Activated naive CD8-positive, alpha-beta T cell treated with anti-CD3 and anti-CD28 coated beads, Interleukin-2, amount 10 ng/mL, durations not matched to agents 7 days and 5 days (primary cell): ENCODE data around the gene RAB40AL. TPM values are rescaled to one million over a fixed set of nuclear protein-coding genes. Genes with fewer than 3 reads are reported as not detected.
"Not testable (repeated sequence)": the region's sequence is repeated elsewhere in the genome, so short reads cannot be mapped to it uniquely, and the experiment has no call there.

Experiments used
- ATAC-seq: fragments of 150-1000 bp; cut with Tn5 transposase; one replicate; pipeline ENCODE4 v1.10.0; 2021; ENCODE audit warnings: low read depth, moderate library complexity
- POLR2A ChIA-PET: fragments of 350-600 bp; sonication (Branson Sonifier 250); formaldehyde crosslinking; loops from one replicate; lab custom pipeline; 2021; ENCODE audit warnings: antibody characterized with exemption; lab: Charles Lee
- DNase-seq: peaks from one replicate; pipeline ENCODE4 v3.0.0; 2021
- H3K27ac Mint-ChIP-seq: one replicate; pipeline ENCODE4 v1.8.0; 2022; ENCODE audit warnings: mild to moderate bottlenecking, mixed read lengths
- H3K27me3 Mint-ChIP-seq: one replicate; pipeline ENCODE4 v1.8.0; 2022; ENCODE audit warnings: mild to moderate bottlenecking, moderate library complexity, mixed read lengths
- H3K36me3 Mint-ChIP-seq: one replicate; pipeline ENCODE4 v1.8.0; 2021; ENCODE audit warnings: mild to moderate bottlenecking, mixed read lengths
- H3K4me1 Mint-ChIP-seq: one replicate; pipeline ENCODE4 v1.8.0; 2021; ENCODE audit warnings: mixed read lengths
- H3K4me3 Mint-ChIP-seq: one replicate; pipeline ENCODE4 v1.8.0; 2022; ENCODE audit warnings: mild to moderate bottlenecking, moderate library complexity, mixed read lengths
- H3K9me3 Mint-ChIP-seq: one replicate; pipeline ENCODE4 v1.8.0; 2021; ENCODE audit warnings: mixed read lengths
- total RNA-seq, 2 experiments: library from RNA; stranded (reverse); gene quantifications; one replicate each; pipeline ENCODE4 v1.2.3, GENCODE V29; 2021

RAB40AL gene
- total RNA-seq, result under 1 TPM; 0.33 to 0.60 TPM

- H3K27me3 Mint-ChIP-seq, DNase-seq, H3K9me3 Mint-ChIP-seq, H3K36me3 Mint-ChIP-seq, H3K4me3 Mint-ChIP-seq, H3K27ac Mint-ChIP-seq, H3K4me1 Mint-ChIP-seq, POLR2A ChIA-PET, ATAC-seq: not testable (repeated sequence)
These were observed at the start of gene RAB40AL for GRCh38 chrX:102936972-102937371. RAB40AL (plus strand) TSS chrX:102937272; CDS start chrX:102937319, 47 bp downstream.

- Mint-ChIP-seq H3K4me3 (no peak overlapping the region), H3K4me1 (no peaks in the 10 kb centered on the region), H3K27me3 (no peaks in the 10 kb centered on the region), H3K9me3 (no peaks in the 10 kb centered on the region), H3K27ac (no peak overlapping the region), H3K36me3 (peaks cover 2% of the 10 kb centered on the region)
- no peak for ATAC-seq
- no peak for DNase-seq
- POLR2A ChIA-PET, result no interaction called here
These were observed 49.4 kb upstream of the RAB40AL start for GRCh38 chrX:102887687-102888086.

GRCh38 chrX:102892103-102892502, 45.0 kb upstream of the RAB40AL start:
- H3K9me3 Mint-ChIP-seq, result no peaks in the 10 kb centered on the region
- POLR2A ChIA-PET, result no interaction called here
- ATAC-seq, result no peak

GRCh38 chrX:102899940-102900916, 36.8 kb upstream of the RAB40AL start:
- Mint-ChIP-seq H3K36me3 (peaks cover 2% of the 10 kb centered on the region), H3K27ac (no peak overlapping the region), H3K27me3 (no peaks in the 10 kb centered on the region), H3K9me3 (no peaks in the 10 kb centered on the region), H3K4me1 (peaks cover 6% of the 10 kb centered on the region), H3K4me3 (no peak overlapping the region)
- ATAC-seq (peak; percentile 66), DNase-seq (peak; percentile 49)
- POLR2A ChIA-PET, result no interaction called here

More at GRCh38 chrX:102892103-102892502, 45.0 kb upstream of the RAB40AL start:
- Mint-ChIP-seq H3K36me3 (peaks cover 2% of the 10 kb centered on the region), H3K4me3 (no peak overlapping the region), H3K27ac (no peak overlapping the region), H3K4me1 (no peaks in the 10 kb centered on the region), H3K27me3 (no peaks in the 10 kb centered on the region)
- DNase-seq, result no peak

GRCh38 chrX:102902355-102902754, 34.7 kb upstream of the RAB40AL start:
- Mint-ChIP-seq H3K9me3 (no peaks in the 10 kb centered on the region), H3K27me3 (no peaks in the 10 kb centered on the region), H3K36me3 (peaks cover 4% of the 10 kb centered on the region), H3K27ac (no peak overlapping the region), H3K4me1 (peaks cover 6% of the 10 kb centered on the region), H3K4me3 (no peak overlapping the region)
- POLR2A ChIA-PET, result no interaction called here
- no peak for DNase-seq
- no peak for ATAC-seq

- H3K4me1 Mint-ChIP-seq, result no peaks in the 10 kb centered on the region
- H3K27ac Mint-ChIP-seq, result no peak overlapping the region
- no peaks in the 10 kb centered on the region for H3K9me3 Mint-ChIP-seq
- H3K4me3 Mint-ChIP-seq, result no peak overlapping the region
- DNase-seq (no peak), ATAC-seq (no peak)
- H3K27me3 Mint-ChIP-seq, result no peaks in the 10 kb centered on the region
- POLR2A ChIA-PET, result no interaction called here
- peaks cover 2% of the 10 kb centered on the region for H3K36me3 Mint-ChIP-seq
These were observed 5.9 kb upstream of the RAB40AL start for GRCh38 chrX:102930990-102931756.

DNA sequence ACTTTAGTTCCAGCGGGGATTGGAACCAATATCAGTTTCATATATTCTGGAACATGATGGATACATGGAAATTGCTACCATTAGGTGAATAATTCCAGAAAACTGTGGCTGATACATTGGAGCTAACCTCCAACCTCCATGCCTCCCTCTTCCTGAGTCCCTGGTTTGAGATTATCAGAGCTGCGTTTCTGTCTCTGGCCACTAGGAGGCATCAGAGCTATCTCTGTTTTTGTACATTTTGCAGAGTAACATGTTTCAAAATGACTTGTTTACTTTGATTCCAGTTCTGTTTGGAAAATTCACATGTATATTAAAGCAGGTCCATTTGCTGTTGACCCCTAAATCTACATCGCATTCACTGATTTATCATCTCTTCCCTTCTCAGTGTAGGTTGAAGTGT, 2.4 kb upstream of the RAB40AL start:
- no peak overlapping the region for H3K27ac Mint-ChIP-seq
- H3K9me3 Mint-ChIP-seq, result no peaks in the 10 kb centered on the region
- ATAC-seq (no peak), DNase-seq (no peak)
- H3K4me3 Mint-ChIP-seq, result no peak overlapping the region
- H3K4me1 Mint-ChIP-seq, result no peaks in the 10 kb centered on the region
- no peaks in the 10 kb centered on the region for H3K27me3 Mint-ChIP-seq
- POLR2A ChIA-PET, result no interaction called here
- H3K36me3 Mint-ChIP-seq, result no peaks in the 10 kb centered on the region

DNA sequence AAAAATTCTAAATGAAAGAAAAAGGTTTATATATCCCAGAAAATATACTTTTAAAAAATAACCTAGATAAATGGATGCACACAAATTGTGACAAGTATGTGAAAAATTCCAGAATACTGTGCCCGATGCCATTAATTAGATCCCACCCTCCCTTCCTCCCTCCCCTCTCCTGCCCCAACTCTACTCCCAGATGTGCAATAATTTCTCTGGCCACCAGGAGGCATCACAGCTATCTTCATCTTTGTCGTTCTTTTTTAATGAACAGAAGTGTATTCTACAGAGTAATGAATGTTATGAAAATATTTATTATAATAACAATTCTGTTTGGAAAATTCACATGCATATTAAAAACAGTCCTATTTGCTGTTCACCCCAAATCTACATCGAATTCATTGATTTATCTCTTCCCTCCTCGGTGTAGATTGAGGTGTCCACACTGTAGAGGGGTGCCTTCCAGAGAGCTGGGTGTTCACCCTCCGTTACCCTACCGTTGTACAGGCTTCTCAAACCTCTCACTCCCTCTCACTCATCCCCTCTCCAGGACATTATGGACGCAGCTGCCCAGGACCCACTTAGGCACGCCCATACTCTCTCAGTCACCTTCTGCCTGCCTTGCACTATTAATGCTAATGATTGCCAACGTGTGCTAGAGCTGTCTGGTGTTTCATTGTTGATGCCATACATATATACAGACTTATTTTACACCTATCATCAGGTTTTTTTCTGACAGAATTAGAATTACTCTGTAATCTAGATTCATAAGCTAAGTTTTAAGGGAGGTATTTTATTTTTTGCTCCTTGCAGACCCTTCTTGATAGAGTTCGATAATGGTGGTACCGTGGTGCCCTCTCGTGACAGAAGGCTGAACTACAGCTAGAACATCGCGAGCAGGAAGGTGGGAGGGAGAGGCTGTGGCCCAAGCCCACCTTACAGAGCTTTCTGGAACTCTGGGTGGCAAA, 14.1 kb downstream of the RAB40AL start:
- POLR2A ChIA-PET, result no interaction called here
- DNase-seq, result peak; percentile 31
- H3K4me1 Mint-ChIP-seq, result no peaks in the 10 kb centered on the region

GRCh38 chrX:102957751-102958150, 20.7 kb downstream of the RAB40AL start:
- POLR2A ChIA-PET, result no interaction called here
- ATAC-seq (no peak), DNase-seq (no peak)
- Mint-ChIP-seq H3K4me3 (no peak overlapping the region), H3K4me1 (no peaks in the 10 kb centered on the region), H3K9me3 (no peaks in the 10 kb centered on the region), H3K27ac (no peak overlapping the region), H3K27me3 (no peaks in the 10 kb centered on the region), H3K36me3 (no peaks in the 10 kb centered on the region)

More for the DNA sequence above, 14.1 kb downstream of the RAB40AL start:
- no peaks in the 10 kb centered on the region for H3K36me3 Mint-ChIP-seq
- no peak overlapping the region for H3K27ac Mint-ChIP-seq
- ATAC-seq, result peak; percentile 42
- no peaks in the 10 kb centered on the region for H3K27me3 Mint-ChIP-seq
- no peaks in the 10 kb centered on the region for H3K9me3 Mint-ChIP-seq
- peak overlapping the region; percentile 54 for H3K4me3 Mint-ChIP-seq

GRCh38 chrX:102958794-102959193, 21.7 kb downstream of the RAB40AL start:
- Mint-ChIP-seq H3K27me3 (no peaks in the 10 kb centered on the region), H3K4me3 (no peak overlapping the region), H3K27ac (no peak overlapping the region), H3K9me3 (no peaks in the 10 kb centered on the region), H3K4me1 (no peaks in the 10 kb centered on the region), H3K36me3 (no peaks in the 10 kb centered on the region)
- ATAC-seq, result no peak
- POLR2A ChIA-PET, result no interaction called here
- no peak for DNase-seq

DNA sequence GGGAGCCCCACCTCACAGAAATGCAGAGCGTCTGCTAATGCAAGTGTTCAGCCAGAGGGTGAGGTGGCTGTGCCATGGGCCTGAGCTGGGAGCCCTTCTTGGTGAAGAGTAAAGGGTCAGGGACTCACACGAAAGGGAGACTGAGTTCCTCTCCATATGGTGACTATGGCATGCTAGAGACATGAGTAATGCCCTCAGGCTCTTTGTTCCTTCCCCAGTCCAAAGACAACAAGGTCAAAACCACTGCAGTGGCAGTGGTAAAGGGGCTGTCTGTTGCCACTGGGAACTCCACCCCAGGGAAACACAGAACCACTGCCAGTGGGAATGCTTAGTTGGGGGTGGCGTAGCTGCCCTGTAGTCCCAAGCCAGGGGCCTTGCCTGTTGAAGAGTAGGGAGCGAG, 22.4 kb downstream of the RAB40AL start:
- Mint-ChIP-seq H3K9me3 (no peaks in the 10 kb centered on the region), H3K4me1 (no peaks in the 10 kb centered on the region), H3K27ac (no peak overlapping the region), H3K27me3 (no peaks in the 10 kb centered on the region), H3K36me3 (no peaks in the 10 kb centered on the region), H3K4me3 (no peak overlapping the region)
- DNase-seq (no peak), ATAC-seq (no peak)
- POLR2A ChIA-PET, result no interaction called here

DNA sequence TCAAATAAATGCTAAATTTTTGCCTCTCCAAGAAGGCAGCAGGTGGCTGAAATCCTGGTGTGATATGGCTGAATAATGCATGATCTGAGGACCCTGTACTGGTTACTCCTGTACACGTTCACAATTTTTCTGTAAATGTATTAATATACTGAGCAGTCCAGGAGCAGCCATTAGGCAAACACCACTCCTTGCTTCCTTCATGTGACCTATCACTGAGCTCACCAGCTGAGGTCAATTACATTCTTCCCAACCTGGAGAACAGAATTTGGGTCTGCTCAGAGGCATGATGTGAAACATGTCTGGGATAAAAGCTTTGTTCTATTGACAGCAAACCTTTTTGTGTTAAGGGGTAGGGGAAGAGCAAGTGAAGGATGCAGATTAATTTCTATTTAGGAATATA, 26.9 kb downstream of the RAB40AL start:
- H3K4me3 Mint-ChIP-seq, result no peak overlapping the region
- no peaks in the 10 kb centered on the region for H3K27me3 Mint-ChIP-seq
- H3K36me3 Mint-ChIP-seq, result no peaks in the 10 kb centered on the region
- no peaks in the 10 kb centered on the region for H3K9me3 Mint-ChIP-seq
- no peak for ATAC-seq
- H3K27ac Mint-ChIP-seq, result no peak overlapping the region
- POLR2A ChIA-PET, result no interaction called here
- no peak for DNase-seq
- H3K4me1 Mint-ChIP-seq, result no peaks in the 10 kb centered on the region

GRCh38 chrX:102964940-102965339, 27.9 kb downstream of the RAB40AL start:
- Mint-ChIP-seq H3K27me3 (no peaks in the 10 kb centered on the region), H3K9me3 (no peaks in the 10 kb centered on the region), H3K4me3 (no peak overlapping the region), H3K4me1 (no peaks in the 10 kb centered on the region), H3K36me3 (no peaks in the 10 kb centered on the region), H3K27ac (no peak overlapping the region)
- ATAC-seq (no peak), DNase-seq (no peak)
- POLR2A ChIA-PET, result no interaction called here
